Measurements from ENCODE around the gene PIP4K2B. TPM values are rescaled to one million over a fixed set of nuclear protein-coding genes. Genes with fewer than 3 reads are reported as not detected.

PIP4K2B gene
- total and polyA plus RNA-seq, 8 donors, result 39.8 to 94.3 (median 87.0) TPM

- Histone ChIP-seq H3K4me3 (no peak overlapping the region), H3K36me3 (peaks cover 0 to 47% of the 10 kb centered on the region in 2 donors), H3K4me1 (peaks cover 13 to 34% of the 10 kb centered on the region in 2 donors), H3K27me3 (no peaks in the 10 kb centered on the region), H3K27ac (no peak overlapping the region), H3K9me3 (no peaks in the 10 kb centered on the region)
- ATAC-seq (no peak), DNase-seq (no peak)
- intact Hi-C loops (cut with DNase I), result loop anchor here in 1 of 2 donors (5.0 kb wide), 1 partner anchor 61 kb away; no protein-coding TSS in a partner anchor
- TF ChIP-seq CTCF (IDR thresholded peaks at IDR 0.05), result no peak
These were observed 60.7 kb downstream of the PIP4K2B start for GRCh38 chr17:38738686-38739085.

GRCh38 chr17:38738007-38738662, 61.2 kb downstream of the PIP4K2B start:
- no peak for ATAC-seq
- intact Hi-C loops (cut with DNase I), result loop anchor here in 1 of 2 donors (5.0 kb wide), 1 partner anchor 61 kb away; no protein-coding TSS in a partner anchor
- peaks cover 12 to 28% of the 10 kb centered on the region in 2 donors for H3K4me1 ChIP-seq
- DNase-seq, result no peak
- H3K9me3 ChIP-seq, result no peaks in the 10 kb centered on the region
- H3K27me3 ChIP-seq, result no peaks in the 10 kb centered on the region
- peaks cover 0 to 52% of the 10 kb centered on the region in 2 donors for H3K36me3 ChIP-seq
- H3K4me3 ChIP-seq, result no peak overlapping the region
- no peak for TF ChIP-seq CTCF (IDR thresholded peaks at IDR 0.05)
- H3K27ac ChIP-seq, result no peak overlapping the region

- Histone ChIP-seq H3K27ac (no peak overlapping the region), H3K4me1 (peaks cover 18 to 28% of the 10 kb centered on the region in 2 donors), H3K4me3 (no peak overlapping the region), H3K9me3 (no peaks in the 10 kb centered on the region), H3K36me3 (peaks cover 0 to 54% of the 10 kb centered on the region in 2 donors), H3K27me3 (no peaks in the 10 kb centered on the region)
- intact Hi-C loops (cut with DNase I), result loop anchor here in 1 of 2 donors (5.0 kb wide), 1 partner anchor 58 kb away; no protein-coding TSS in a partner anchor
- ATAC-seq, result peak; percentile 15
- peak; percentile 85 to 87 for TF ChIP-seq CTCF (IDR thresholded peaks at IDR 0.05)
- DNase-seq, result peak in 2 of 4 donors; percentile 53 to 88
These were observed 64.0 kb downstream of the PIP4K2B start for GRCh38 chr17:38735161-38735997.

GRCh38 chr17:38733982-38734973, 65.1 kb downstream of the PIP4K2B start:
- Histone ChIP-seq H3K27ac (no peak overlapping the region), H3K4me3 (no peak overlapping the region), H3K9me3 (no peaks in the 10 kb centered on the region), H3K36me3 (peaks cover 0 to 46% of the 10 kb centered on the region in 2 donors), H3K4me1 (peaks cover 18 to 35% of the 10 kb centered on the region in 2 donors), H3K27me3 (no peaks in the 10 kb centered on the region)
- ATAC-seq (no peak), DNase-seq (no peak)
- TF ChIP-seq CTCF (IDR thresholded peaks at IDR 0.05), result no peak
- intact Hi-C loops (cut with DNase I), result no loop called here
